C1 segment of cervical spinal cord (tissue), 14 donors: ENCODE results near the gene CEP128.
A peak's percentile ranks its signal among the peaks of the same experiment; 100 is the strongest.

Source experiments
- DNase-seq, 14 donors: peaks; one replicate each; lab custom pipeline; 2025; lab: John Stamatoyannopoulos, UW

Gene CEP128

DNA sequence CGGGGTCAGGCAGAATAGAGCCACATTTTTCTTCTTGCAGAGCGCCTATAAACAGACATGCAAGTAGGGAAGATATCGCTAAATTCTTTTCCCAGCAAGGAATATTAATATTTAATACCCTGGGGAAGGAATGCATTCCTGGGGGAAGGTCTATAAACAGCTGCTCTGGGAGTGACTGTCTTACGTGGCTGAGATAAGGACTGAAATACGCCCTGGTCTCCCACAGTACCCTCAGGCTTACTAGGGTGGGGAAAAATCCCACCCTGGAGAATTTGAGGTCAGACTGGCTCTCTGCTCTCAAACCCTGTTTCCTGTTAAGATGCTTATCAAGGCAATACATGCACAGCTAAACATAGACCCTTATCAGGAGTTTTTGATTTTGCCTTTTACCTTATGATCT lies 262.3 kb downstream of the CEP128 start:
- no peak for DNase-seq

DNA sequence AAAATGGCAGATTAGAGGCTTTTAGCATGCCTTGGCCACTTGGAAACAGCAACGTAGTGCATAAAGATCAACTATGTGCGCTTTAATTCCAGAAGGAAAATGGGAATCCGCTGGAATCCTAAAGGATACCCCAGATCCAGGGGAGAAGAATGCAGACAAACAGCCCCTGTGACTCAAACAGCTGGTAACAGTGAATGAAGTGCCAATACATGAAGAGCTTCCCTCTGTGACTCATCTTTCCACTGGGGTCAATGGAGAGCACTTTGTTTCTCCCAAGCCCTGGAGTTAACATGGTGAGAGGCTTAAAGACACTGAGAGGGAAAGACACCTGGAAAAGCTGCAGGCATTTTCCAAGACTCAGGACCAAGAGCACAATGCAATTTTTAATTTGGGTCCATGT lies 263.1 kb downstream of the CEP128 start:
- DNase-seq, result no peak

GRCh38 chr14:80669426-80669825 lies 272.1 kb downstream of the CEP128 start:
- DNase-seq, result no peak

- no peak for DNase-seq
These were observed 277.0 kb downstream of the CEP128 start for GRCh38 chr14:80664576-80664975.

- peak in 1 of 14 donors; percentile 91 for DNase-seq
These were observed 278.0 kb downstream of the CEP128 start for GRCh38 chr14:80663541-80663940.

DNA sequence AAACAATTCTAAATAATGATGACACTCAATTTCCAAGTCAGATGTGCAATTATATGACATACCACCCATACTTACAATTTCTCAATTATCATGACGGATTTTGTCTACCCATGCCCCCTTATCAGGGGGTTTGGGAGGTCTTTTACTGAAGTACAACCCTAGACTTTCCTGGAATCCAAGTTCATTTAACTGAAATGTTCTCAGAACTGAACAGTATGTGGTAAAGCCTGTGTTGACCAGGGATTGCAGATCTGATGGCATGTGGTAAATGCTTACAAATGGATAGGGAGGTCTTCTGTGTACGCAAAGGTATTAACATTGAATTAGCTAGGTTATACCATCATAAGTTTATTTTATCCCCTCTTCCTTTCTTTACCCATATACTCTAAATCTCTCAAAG lies 281.8 kb downstream of the CEP128 start:
- no peak for DNase-seq

GRCh38 chr14:80658733-80659132 lies 282.8 kb downstream of the CEP128 start:
- peak in 4 of 14 donors; percentile 4 to 14 (median 8) for DNase-seq

DNA sequence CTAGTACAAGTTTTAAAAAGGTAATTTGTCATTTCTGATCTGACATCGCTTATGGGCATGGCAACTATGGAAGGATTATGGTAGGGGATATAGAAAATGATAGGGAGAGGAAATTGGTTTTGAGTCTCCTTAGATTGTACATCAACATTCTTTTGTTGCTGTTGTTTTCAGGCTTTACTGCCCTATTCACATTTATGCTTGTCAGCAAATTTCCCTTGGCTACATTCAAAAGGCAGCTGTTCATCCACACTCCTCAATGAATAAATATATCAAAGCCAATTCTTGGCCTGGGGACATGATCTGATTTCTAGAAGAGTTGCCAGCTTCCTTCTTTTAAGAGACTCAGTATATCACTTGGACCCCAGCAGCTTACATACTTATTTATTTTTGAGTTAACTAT lies 283.4 kb downstream of the CEP128 start:
- DNase-seq, result no peak

GRCh38 chr14:80653956-80654355 lies 287.6 kb downstream of the CEP128 start:
- DNase-seq, result no peak

- no peak for DNase-seq
These were observed 295.7 kb downstream of the CEP128 start for GRCh38 chr14:80645667-80646413.

DNA sequence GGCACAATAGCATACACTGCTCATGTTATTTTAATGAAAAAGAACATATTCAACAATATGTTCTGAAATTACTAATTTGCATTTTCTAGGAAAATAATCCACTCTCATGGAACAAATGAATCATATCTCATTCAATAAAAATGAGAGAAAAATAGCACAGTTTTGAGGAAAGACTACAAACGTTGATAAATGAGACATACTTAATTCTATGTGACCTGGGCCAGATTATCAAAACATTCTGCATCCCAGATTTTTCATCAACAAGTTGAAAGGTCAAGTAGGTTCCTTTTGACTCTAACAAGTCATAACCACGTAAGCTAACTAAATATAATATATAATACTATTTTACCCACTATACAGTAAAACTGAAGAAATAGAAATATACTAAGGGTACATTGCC lies 296.7 kb downstream of the CEP128 start:
- DNase-seq, result no peak

- DNase-seq, result no peak
These were observed 302.7 kb downstream of the CEP128 start for GRCh38 chr14:80638620-80639515.

DNA sequence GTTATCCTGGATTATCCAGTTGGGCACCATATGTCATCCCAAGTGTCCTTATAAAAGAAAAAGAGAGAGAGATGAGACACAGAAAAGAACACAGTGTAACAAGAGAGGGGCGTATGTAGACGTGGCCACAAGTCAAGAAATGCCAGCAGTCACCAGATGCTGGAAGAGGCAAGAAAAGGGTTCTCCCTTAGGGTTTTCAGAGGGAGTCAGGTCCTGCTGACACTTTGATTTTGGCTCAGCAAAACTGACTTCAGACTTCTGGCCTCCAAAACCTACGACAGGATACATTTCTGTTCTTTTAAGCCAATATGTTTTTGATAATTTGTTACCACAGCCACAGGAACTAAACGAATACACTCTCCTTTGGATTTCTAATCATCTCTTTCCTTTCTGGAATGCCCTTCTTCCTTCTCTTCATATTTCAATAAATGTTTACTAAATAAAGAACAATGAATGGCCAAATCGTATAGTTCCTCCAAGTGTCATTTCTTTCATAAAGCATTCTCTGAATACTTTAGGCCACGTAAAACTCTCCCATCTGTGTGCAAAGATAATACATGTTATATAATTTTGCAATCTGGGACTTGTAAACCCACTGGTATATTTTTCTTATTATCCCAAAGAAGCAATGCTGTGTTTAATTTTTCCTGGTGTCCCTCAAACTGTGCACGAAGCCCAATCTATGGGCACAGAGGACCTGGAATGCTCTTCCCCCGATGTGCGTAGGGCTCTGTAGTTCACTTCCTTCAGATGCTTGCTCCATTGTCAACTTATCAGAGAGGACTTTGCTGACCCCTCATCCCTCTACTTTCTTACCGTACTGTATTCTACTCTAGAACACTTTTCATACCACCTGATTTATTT lies 303.6 kb downstream of the CEP128 start:
- DNase-seq, result no peak

GRCh38 chr14:80636071-80636470 lies 305.5 kb downstream of the CEP128 start:
- no peak for DNase-seq

- DNase-seq, result no peak
These were observed 307.3 kb downstream of the CEP128 start for GRCh38 chr14:80634106-80634758.

- DNase-seq, result no peak
These were observed 311.9 kb downstream of the CEP128 start for GRCh38 chr14:80629606-80630005.

DNA sequence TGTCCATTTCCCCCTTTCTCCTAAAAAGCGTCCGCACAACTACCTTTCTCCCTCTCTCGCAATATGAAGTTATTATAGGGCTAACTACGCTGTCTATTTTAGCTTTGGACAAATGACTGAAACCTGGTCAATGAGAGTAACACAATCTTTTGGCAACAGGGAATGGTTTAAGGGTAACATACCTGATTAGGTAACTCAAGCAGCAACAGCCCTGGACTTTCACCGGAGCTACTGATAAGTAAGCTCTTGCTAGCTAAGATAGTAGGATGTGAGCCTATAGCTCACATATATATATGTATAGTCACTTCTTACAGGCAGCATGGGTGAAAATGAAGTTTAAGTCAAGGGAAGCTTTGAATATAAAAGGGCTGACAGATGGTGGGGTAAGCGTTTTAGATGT lies 313.0 kb downstream of the CEP128 start:
- no peak for DNase-seq

DNA sequence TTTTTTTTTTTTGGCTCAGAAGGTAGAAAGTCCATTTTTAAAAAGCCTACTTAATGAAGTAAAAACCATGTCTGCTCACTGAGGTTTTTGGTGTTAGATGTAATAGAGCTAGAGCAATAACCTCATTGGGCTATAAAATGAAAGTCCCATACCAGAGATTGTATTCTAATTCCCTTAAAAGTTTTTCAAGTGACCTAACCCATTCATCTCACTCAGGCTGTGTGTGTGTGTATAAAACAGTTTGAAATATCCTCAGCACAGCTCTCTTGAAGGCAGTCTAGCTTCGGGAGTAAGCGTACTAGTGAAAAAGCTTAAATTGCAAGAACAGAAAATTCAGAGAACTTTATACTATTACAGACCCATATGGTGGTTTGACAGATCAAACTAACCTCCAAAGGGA lies 313.8 kb downstream of the CEP128 start:
- no peak for DNase-seq

DNA sequence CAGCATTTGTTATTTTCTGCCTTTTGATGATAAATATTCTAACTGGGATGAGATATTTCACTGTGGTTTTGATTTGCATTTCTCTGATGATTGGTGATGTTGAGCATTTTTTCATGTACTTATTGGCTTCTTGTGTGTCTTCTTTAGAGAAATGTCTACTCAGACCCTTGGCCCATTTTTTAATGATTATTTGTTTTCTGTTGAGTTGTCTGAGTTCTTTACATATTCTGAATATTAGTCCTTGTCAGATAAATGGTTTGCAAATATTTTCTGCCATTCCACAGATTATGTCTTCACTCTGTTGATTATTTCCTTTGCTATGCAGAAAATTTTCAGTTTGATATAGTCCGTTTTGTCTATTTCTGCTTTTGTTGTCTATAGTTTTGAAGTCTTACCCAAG lies 317.0 kb downstream of the CEP128 start:
- DNase-seq, result no peak

DNA sequence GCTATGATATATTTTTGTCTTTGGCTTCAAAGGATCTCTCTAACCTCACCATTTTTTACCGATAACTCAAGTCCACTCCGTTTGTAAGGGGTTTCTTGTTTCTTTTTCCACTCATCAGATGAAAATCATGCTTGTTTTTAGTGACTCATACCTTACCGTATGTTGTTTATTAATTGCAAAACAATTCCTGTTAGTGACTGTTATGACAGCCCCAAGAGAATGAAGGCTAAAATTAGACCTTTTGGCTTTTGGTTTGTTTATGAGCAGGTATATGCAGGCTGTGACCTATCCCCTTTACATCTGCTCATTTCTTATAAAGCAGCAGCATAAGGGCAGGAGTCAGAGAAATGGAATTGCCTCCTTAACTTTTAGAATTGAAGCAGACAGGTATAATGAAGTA lies 319.8 kb downstream of the CEP128 start:
- DNase-seq, result no peak

GRCh38 chr14:80620434-80620833 lies 321.1 kb downstream of the CEP128 start:
- no peak for DNase-seq
